H1 (cell line): Measurements from ENCODE around the gene CEP290. TPM values are rescaled to one million over a fixed set of nuclear protein-coding genes. Genes with fewer than 3 reads are reported as not detected.

Experiments used
- CTCF ChIA-PET: fragments of 300-600 bp; sonication (Branson Sonifier 250); formaldehyde crosslinking; loops from one replicate; lab custom pipeline; 2021; ENCODE audit not compliant: partially characterized antibody; lab: Charles Lee
- POLR2A ChIA-PET: fragments of 300-600 bp; sonication (Branson Sonifier 250); formaldehyde crosslinking; loops from one replicate; lab custom pipeline; 2021; ENCODE audit warnings: inconsistent platforms; ENCODE audit not compliant: partially characterized antibody; lab: Charles Lee
- DNase-seq, 2 experiments: peaks; one replicate each; pipeline versions ENCODE4 v3.0.0 to v3.0.0-alpha.2; 2010 to 2022; ENCODE audit warnings: low spot score in 2 of 2, low read depth in 1 of 2, mixed read lengths in 1 of 2
- FAIRE-seq: peaks from 2 replicates; lab custom pipeline; 2011; peaks lifted over from hg19 to GRCh38; lab: Jason Lieb, UNC
- H2AFZ ChIP-seq: 2 replicates; pipeline ENCODE4 v1.8.1; 2012; ENCODE audit warnings: low read length, inconsistent platforms
- H2AK5ac ChIP-seq: 2 replicates; pipeline ENCODE4 v1.6.1; 2013; ENCODE audit warnings: low read depth, low read length
- H2BK120ac ChIP-seq: replicated peaks from 2 replicates; pipeline ENCODE3; 2013; ENCODE audit warnings: low read depth, low read length, inconsistent platforms
- H2BK12ac ChIP-seq: 2 replicates; pipeline ENCODE4 v1.6.1; 2013; ENCODE audit warnings: low read depth, low read length
- H2BK15ac ChIP-seq: 2 replicates; pipeline ENCODE4 v1.6.1; 2013; ENCODE audit warnings: low read length
- H2BK20ac ChIP-seq: 2 replicates; pipeline ENCODE4 v1.6.1; 2013; ENCODE audit warnings: low read length
- H2BK5ac ChIP-seq: 2 replicates; pipeline ENCODE4 v1.6.1; 2013; ENCODE audit warnings: low read depth, low read length
- H3K14ac ChIP-seq: 2 replicates; pipeline ENCODE4 v1.6.1; 2013; ENCODE audit warnings: inconsistent platforms; ENCODE audit not compliant: insufficient read length
- H3K18ac ChIP-seq: 2 replicates; pipeline ENCODE4 v1.6.1; 2013; ENCODE audit warnings: low read length; ENCODE audit errors: extremely low read depth
- H3K23ac ChIP-seq: 2 replicates; pipeline ENCODE4 v1.6.1; 2013; ENCODE audit warnings: inconsistent platforms; ENCODE audit not compliant: insufficient read length
- H3K23me2 ChIP-seq: 2 replicates; pipeline ENCODE4 v1.6.1; 2013; ENCODE audit warnings: low read depth, low read length
- H3K27ac ChIP-seq: 2 replicates; pipeline ENCODE4 v1.6.1; 2011; ENCODE audit warnings: low read depth, low read length, inconsistent platforms
- H3K27me3 ChIP-seq, 4 experiments: replicated peaks in 1 of 4; 1 replicate in 1 of 4; 2 replicates in 3 of 4; pipeline versions ENCODE4 v1.6.1 to v1.8.1; 2011 to 2013; ENCODE audit warnings: low read length in 3 of 4, mild to moderate bottlenecking in 3 of 4, inconsistent platforms in 2 of 4, mixed read lengths in 2 of 4, moderate library complexity in 1 of 4; ENCODE audit not compliant: control insufficient read depth in 3 of 4, insufficient read depth in 3 of 4; ENCODE audit errors: extremely low read depth in 1 of 4
- H3K36me3 ChIP-seq, 4 experiments: 2 replicates each; pipeline versions ENCODE4 v1.6.1 to v1.8.1; 2011 to 2013; ENCODE audit warnings: mild to moderate bottlenecking in 4 of 4, low read length in 3 of 4, moderate library complexity in 2 of 4, control low read depth in 1 of 4, inconsistent platforms in 1 of 4; ENCODE audit not compliant: insufficient read depth in 4 of 4, control insufficient read depth in 2 of 4
- H3K4ac ChIP-seq: replicated peaks from 2 replicates; pipeline ENCODE3; 2013; ENCODE audit warnings: low read length, low read depth, mixed read lengths, inconsistent platforms; ENCODE audit not compliant: insufficient read length
- H3K4me1 ChIP-seq, 4 experiments: replicated peaks in 1 of 4; 1 replicate in 1 of 4; 2 replicates in 3 of 4; pipeline versions ENCODE4 v1.6.1 to v1.8.1; 2011 to 2013; ENCODE audit warnings: low read length in 3 of 4, inconsistent platforms in 2 of 4, mixed read lengths in 1 of 4; ENCODE audit not compliant: insufficient read depth in 4 of 4, control insufficient read depth in 3 of 4
- H3K4me2 ChIP-seq, 2 experiments: 2 replicates each; pipeline versions ENCODE4 v1.6.1 to v1.8.1; 2011 to 2013; ENCODE audit warnings: low read depth in 2 of 2, low read length in 2 of 2, control low read depth in 1 of 2, inconsistent platforms in 1 of 2, mild to moderate bottlenecking in 1 of 2; ENCODE audit not compliant: insufficient read depth in 1 of 2
- H3K4me3 ChIP-seq, 4 experiments: fragments of 200-600, 300-600 bp in 1 of 4; sonication (generic), shearing (Covaris generic), sonication (Bioruptor Twin) in 1 of 4; 2 replicates each; pipeline versions ENCODE4 v1.5.1 to v1.8.1; 2011 to 2016; ENCODE audit warnings: low read length in 4 of 4, low read depth in 3 of 4, control low read depth in 2 of 4, inconsistent platforms in 2 of 4, mild to moderate bottlenecking in 2 of 4, mixed read lengths in 1 of 4, moderate library complexity in 1 of 4; ENCODE audit not compliant: insufficient read depth in 2 of 4; ENCODE audit errors: extremely low read depth in 1 of 4
- H3K56ac ChIP-seq: replicated peaks from 2 replicates; pipeline ENCODE3; 2013; ENCODE audit warnings: low read depth, mild to moderate bottlenecking, mixed read lengths, low read length, inconsistent platforms; ENCODE audit not compliant: insufficient read length
- H3K79me1 ChIP-seq: 2 replicates; pipeline ENCODE4 v1.6.1; 2013; ENCODE audit warnings: low read depth, low read length, control low read depth
- H3K79me2 ChIP-seq, 2 experiments: 2 replicates each; pipeline versions ENCODE4 v1.6.1 to v1.8.1; 2012 to 2013; ENCODE audit warnings: low read length in 2 of 2, mild to moderate bottlenecking in 2 of 2, inconsistent platforms in 1 of 2; ENCODE audit not compliant: insufficient read depth in 2 of 2, control insufficient read depth in 1 of 2
- H3K9ac ChIP-seq, 4 experiments: replicated peaks in 1 of 4; 1 replicate in 1 of 4; 2 replicates in 3 of 4; pipeline versions ENCODE4 v1.6.1 to v1.8.1; 2011 to 2013; ENCODE audit warnings: low read depth in 3 of 4, low read length in 3 of 4, control low read depth in 2 of 4, mild to moderate bottlenecking in 2 of 4, moderate library complexity in 2 of 4, inconsistent platforms in 1 of 4; ENCODE audit errors: extremely low read depth in 1 of 4
- H3K9me3 ChIP-seq, 2 experiments: 2 replicates each; pipeline versions ENCODE4 v1.6.1 to v1.8.1; 2012 to 2013; ENCODE audit warnings: mild to moderate bottlenecking in 2 of 2, moderate library complexity in 2 of 2, control low read depth in 1 of 2, inconsistent platforms in 1 of 2, low read depth in 1 of 2, low read length in 1 of 2, mixed read lengths in 1 of 2; ENCODE audit not compliant: insufficient read depth in 2 of 2
- H4K20me1 ChIP-seq, 2 experiments: replicated peaks in 1 of 2; 2 replicates each; pipeline versions ENCODE3 to v1.8.1; 2011 to 2013; ENCODE audit warnings: inconsistent platforms in 2 of 2, low read length in 2 of 2, mild to moderate bottlenecking in 1 of 2; ENCODE audit not compliant: insufficient read depth in 2 of 2, control insufficient read depth in 1 of 2
- H4K5ac ChIP-seq: 2 replicates; pipeline ENCODE4 v1.6.1; 2013; ENCODE audit warnings: low read length, low read depth, mixed read lengths, inconsistent platforms; ENCODE audit not compliant: insufficient read length
- H4K8ac ChIP-seq: 2 replicates; pipeline ENCODE4 v1.8.0; 2013; ENCODE audit warnings: mild to moderate bottlenecking, moderate library complexity, low read length, inconsistent platforms; ENCODE audit not compliant: insufficient read depth; ENCODE audit errors: extremely low read depth
- H4K91ac ChIP-seq: replicated peaks from 2 replicates; pipeline ENCODE3; 2013; ENCODE audit warnings: low read length, mixed read lengths, inconsistent platforms; ENCODE audit not compliant: insufficient read length
- ASH2L ChIP-seq: fragments of 200-600, 300-600 bp; sonication (generic); IDR thresholded peaks from one replicate; pipeline ENCODE4 v1.7.1; 2017; ENCODE audit warnings: low read length
- ATF3 ChIP-seq: IDR thresholded peaks from 2 replicates; pipeline ENCODE4 v1.6.1; 2011; ENCODE audit warnings: low read depth, mild to moderate bottlenecking, low read length; ENCODE audit not compliant: insufficient read depth
- CBX5 ChIP-seq: fragments of 300-800, 300-1000 bp; sonication (generic); IDR thresholded peaks from 2 replicates; pipeline ENCODE4 v1.7.1; 2016; ENCODE audit warnings: antibody characterized with exemption, low read length, low read depth
- CEBPB ChIP-seq: IDR thresholded peaks from 2 replicates; pipeline ENCODE4 v1.6.1; 2012; ENCODE audit warnings: low read depth, low read length
- NANOG ChIP-seq: IDR thresholded peaks from 2 replicates; pipeline ENCODE4 v1.6.1; 2011; ENCODE audit warnings: low read length, low read depth, mild to moderate bottlenecking, inconsistent platforms; ENCODE audit not compliant: insufficient read depth, poor library complexity, severe bottlenecking
- PHF8 ChIP-seq: fragments of 200-600 bp; sonication (generic); conservative IDR thresholded peaks from 2 replicates; pipeline ENCODE4 v1.7.1; 2012; ENCODE audit warnings: low read depth, mild to moderate bottlenecking, inconsistent platforms, low read length, moderate library complexity
- POU5F1 ChIP-seq: IDR thresholded peaks from 2 replicates; pipeline ENCODE4 v1.6.1; 2011; ENCODE audit warnings: low read depth, mild to moderate bottlenecking, low read length, moderate library complexity
- SAP30 ChIP-seq: fragments of 300-600 bp; sonication (generic); IDR thresholded peaks from 2 replicates; pipeline ENCODE4 v1.7.1; 2012; ENCODE audit warnings: low read length, moderate library complexity, mild to moderate bottlenecking, inconsistent platforms; ENCODE audit not compliant: insufficient read depth, insufficient replicate concordance
- SIX5 ChIP-seq: IDR thresholded peaks from 2 replicates; pipeline ENCODE4 v1.6.1; 2011; ENCODE audit warnings: mild to moderate bottlenecking, low read depth, low read length
- TAF7 ChIP-seq: optimal IDR thresholded peaks from 2 replicates; pipeline ENCODE3; 2011; ENCODE audit warnings: low read depth, mild to moderate bottlenecking, inconsistent platforms, low read length, moderate library complexity, borderline replicate concordance
- polyA plus RNA-seq, 7 experiments: library from polyadenylated mRNA; depleted of rRNA in 3 of 7; stranded (reverse) in 5 of 7; unstranded in 2 of 7; fragments of >200 nt in 5 of 7; fragments of 200-250 nt in 2 of 7; gene quantifications; 1 replicate in 5 of 7; 2 replicates in 1 of 7; 4 replicates in 1 of 7; pipeline versions ENCODE4 v1.2.1 to v1.2.3, GENCODE V29; 2011 to 2013; ENCODE audit warnings: missing spikeins in 2 of 7, mixed read lengths in 2 of 7
- total RNA-seq: library from RNA; stranded (reverse); fragmentation: NEBNext Ultra II Directional; extraction: Animal tissue kit (Norgen Biotek cat#: 25700); gene quantifications from 2 replicates; pipeline ENCODE4 v1.2.1, GENCODE V29; 2021
- TF ChIP-seq, protein P1 (sequence below): IDR thresholded peaks from 2 replicates; pipeline ENCODE4 v1.6.1; 2012; ENCODE audit warnings: low read length, inconsistent platforms

Gene CEP290
- total and polyA plus RNA-seq, 2 of the 8 experiments (the other 6 are each of a cell fraction or from before 2014, with no cell fraction given): 2.1 to 5.9 TPM

GRCh38 chr12:88172844-88173407, 31.0 kb upstream of the CEP290 start:
- Histone ChIP-seq H2BK5ac (no peak overlapping the region), H3K23ac (no peak overlapping the region), H3K18ac (no peak overlapping the region), H3K4ac (no peak overlapping the region), H3K27ac (no peak overlapping the region), H3K9me3 (no peaks in the 10 kb centered on the region), H3K79me2 (no peaks in the 10 kb centered on the region), H3K4me2 (no peak overlapping the region), H4K20me1 (no peaks in the 10 kb centered on the region), H3K27me3 (no peaks in the 10 kb centered on the region), H2AK5ac (no peak overlapping the region), H2AFZ (no peak overlapping the region), H4K8ac (no peak overlapping the region), H3K4me1 (no peaks in the 10 kb centered on the region), H3K14ac (no peak overlapping the region), H2BK120ac (no peak overlapping the region), H3K9ac (no peak overlapping the region), H3K4me3 (no peak overlapping the region), H3K56ac (no peak overlapping the region), H2BK20ac (no peak overlapping the region), H2BK15ac (no peak overlapping the region), H3K23me2 (no peaks in the 10 kb centered on the region; the same call in 1 of the 2 replicates), H4K5ac (no peak overlapping the region), H2BK12ac (no peak overlapping the region), H4K91ac (no peak overlapping the region), H3K79me1 (no peaks in the 10 kb centered on the region), H3K36me3 (peaks cover 0 to 33% (median 8%) of the 10 kb centered on the region in 4 experiments; a peak in 5 of 8 replicates)
- DNase-seq (no peak), FAIRE-seq (no peak)
- POLR2A ChIA-PET: no interaction called here
- TF ChIP-seq ASH2L (no peak), TAF7 (no peak), NANOG (no peak), ATF3 (no peak), PHF8 (no peak), CEBPB (no peak), SIX5 (no peak), SAP30 (no peak), CBX5 (no peak), POU5F1 (no peak)
- TF ChIP-seq, protein P1, sequence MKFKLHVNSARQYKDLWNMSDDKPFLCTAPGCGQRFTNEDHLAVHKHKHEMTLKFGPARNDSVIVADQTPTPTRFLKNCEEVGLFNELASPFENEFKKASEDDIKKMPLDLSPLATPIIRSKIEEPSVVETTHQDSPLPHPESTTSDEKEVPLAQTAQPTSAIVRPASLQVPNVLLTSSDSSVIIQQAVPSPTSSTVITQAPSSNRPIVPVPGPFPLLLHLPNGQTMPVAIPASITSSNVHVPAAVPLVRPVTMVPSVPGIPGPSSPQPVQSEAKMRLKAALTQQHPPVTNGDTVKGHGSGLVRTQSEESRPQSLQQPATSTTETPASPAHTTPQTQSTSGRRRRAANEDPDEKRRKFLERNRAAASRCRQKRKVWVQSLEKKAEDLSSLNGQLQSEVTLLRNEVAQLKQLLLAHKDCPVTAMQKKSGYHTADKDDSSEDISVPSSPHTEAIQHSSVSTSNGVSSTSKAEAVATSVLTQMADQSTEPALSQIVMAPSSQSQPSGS: no peak
- CTCF ChIA-PET: no interaction called here
